B cell (primary cell): ENCODE results near the gene PCOLCE2.

Experiments
- CTCF ChIP-seq: fragments of 200-600 bp; IDR thresholded peaks from one replicate; pipeline ENCODE4 v1.8.0; 2022; ENCODE audit warnings: antibody characterized with exemption, mild to moderate bottlenecking
- EZH2 ChIP-seq: IDR thresholded peaks from 2 replicates; pipeline ENCODE4 v1.6.1; 2012; ENCODE audit warnings: borderline replicate concordance, low read depth, mild to moderate bottlenecking, moderate library complexity, low read length; ENCODE audit not compliant: insufficient read depth, poor library complexity, severe bottlenecking

GRCh38 chr3:142892714-142893113 is 3.8 kb upstream of the PCOLCE2 start:
- no peak for TF ChIP-seq CTCF
- TF ChIP-seq EZH2 = no peak
